Esophagus squamous epithelium (tissue), 4 donors: Measurements from ENCODE around the gene SLC22A7.

Experiments
- POLR2A ChIP-seq, 4 donors: fragments of 450-650 bp; IDR thresholded peaks; one replicate each; pipeline ENCODE4 v1.6.1; 2017; ENCODE audit warnings: antibody characterized with exemption in 4 of 4, mild to moderate bottlenecking in 4 of 4, moderate library complexity in 3 of 4
- TF ChIP-seq, protein P1 (sequence below), 6 experiments: fragments of 450-650 bp in 4 of 6; fragments of 200-600 bp in 2 of 6; sonication (generic) in 2 of 6; IDR thresholded peaks; one replicate each; pipeline ENCODE4 v1.5.1; 2016 to 2019; ENCODE audit warnings: antibody characterized with exemption in 6 of 6, mild to moderate bottlenecking in 4 of 6, moderate library complexity in 4 of 6

GRCh38 chr6:43308101-43308989, 10.3 kb downstream of the SLC22A7 start, which contains the start of gene CRIP3:
- TF ChIP-seq, protein P1, sequence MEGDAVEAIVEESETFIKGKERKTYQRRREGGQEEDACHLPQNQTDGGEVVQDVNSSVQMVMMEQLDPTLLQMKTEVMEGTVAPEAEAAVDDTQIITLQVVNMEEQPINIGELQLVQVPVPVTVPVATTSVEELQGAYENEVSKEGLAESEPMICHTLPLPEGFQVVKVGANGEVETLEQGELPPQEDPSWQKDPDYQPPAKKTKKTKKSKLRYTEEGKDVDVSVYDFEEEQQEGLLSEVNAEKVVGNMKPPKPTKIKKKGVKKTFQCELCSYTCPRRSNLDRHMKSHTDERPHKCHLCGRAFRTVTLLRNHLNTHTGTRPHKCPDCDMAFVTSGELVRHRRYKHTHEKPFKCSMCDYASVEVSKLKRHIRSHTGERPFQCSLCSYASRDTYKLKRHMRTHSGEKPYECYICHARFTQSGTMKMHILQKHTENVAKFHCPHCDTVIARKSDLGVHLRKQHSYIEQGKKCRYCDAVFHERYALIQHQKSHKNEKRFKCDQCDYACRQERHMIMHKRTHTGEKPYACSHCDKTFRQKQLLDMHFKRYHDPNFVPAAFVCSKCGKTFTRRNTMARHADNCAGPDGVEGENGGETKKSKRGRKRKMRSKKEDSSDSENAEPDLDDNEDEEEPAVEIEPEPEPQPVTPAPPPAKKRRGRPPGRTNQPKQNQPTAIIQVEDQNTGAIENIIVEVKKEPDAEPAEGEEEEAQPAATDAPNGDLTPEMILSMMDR (IDR thresholded peaks at IDR 0.05) = peak in 4 of 6 experiments; percentile 1 to 38 (median 25)
- TF ChIP-seq POLR2A (IDR thresholded peaks at IDR 0.05) = no peak
